Measurements from ENCODE around the gene FHL2.

FHL2 gene

GRCh38 chr2:105431367-105432043 lies 32.7 kb upstream of the FHL2 start (continued):
- no peak for TF ChIP-seq TSHZ2 (CRISPR knock-in tag; IDR thresholded peaks at IDR 0.05)
- no peak for TF ChIP-seq ZFP30 (CRISPR knock-in tag; IDR thresholded peaks at IDR 0.05)
- TF ChIP-seq SNAI2 (CRISPR knock-in tag; IDR thresholded peaks at IDR 0.05), result no peak
- no peak for TF ChIP-seq ISL1 (CRISPR knock-in tag; IDR thresholded peaks at IDR 0.05)
- no peak for TF ChIP-seq CREB5 (CRISPR knock-in tag; IDR thresholded peaks at IDR 0.05; ENCODE audit: low read depth)
- TF ChIP-seq BACH2 (CRISPR knock-in tag; IDR thresholded peaks at IDR 0.05; ENCODE audit: borderline replicate concordance), result no peak
- TF ChIP-seq ZNF8 (CRISPR knock-in tag; IDR thresholded peaks at IDR 0.05), result no peak
- TF ChIP-seq RARB (CRISPR knock-in tag; IDR thresholded peaks at IDR 0.05), result no peak
- no peak for TF ChIP-seq ZNF565 (CRISPR knock-in tag; conservative IDR thresholded peaks at IDR 0.05; ENCODE audit: low read depth)
- no peak for TF ChIP-seq ZFP3 (CRISPR knock-in tag; IDR thresholded peaks at IDR 0.05)
- TF ChIP-seq PPARA (CRISPR knock-in tag; IDR thresholded peaks at IDR 0.05; ENCODE audit: borderline replicate concordance), result no peak
- TF ChIP-seq TOX (CRISPR knock-in tag; IDR thresholded peaks at IDR 0.05; ENCODE audit: borderline replicate concordance), result no peak

- TF ChIP-seq SNAI2 (CRISPR knock-in tag; IDR thresholded peaks at IDR 0.05) (no peak), RARB (CRISPR knock-in tag; IDR thresholded peaks at IDR 0.05) (no peak), BACH2 (CRISPR knock-in tag; IDR thresholded peaks at IDR 0.05; ENCODE audit: borderline replicate concordance) (no peak), OSR1 (CRISPR knock-in tag; IDR thresholded peaks at IDR 0.05) (no peak), ESRRG (CRISPR knock-in tag; IDR thresholded peaks at IDR 0.05) (no peak), ZC3H10 (CRISPR knock-in tag; IDR thresholded peaks at IDR 0.05) (no peak), ZNF8 (CRISPR knock-in tag; IDR thresholded peaks at IDR 0.05) (no peak), CREB5 (CRISPR knock-in tag; IDR thresholded peaks at IDR 0.05; ENCODE audit: low read depth) (no peak), ZNF70 (CRISPR knock-in tag; IDR thresholded peaks at IDR 0.05) (no peak), TOX (CRISPR knock-in tag; IDR thresholded peaks at IDR 0.05; ENCODE audit: borderline replicate concordance) (no peak), CSDC2 (CRISPR knock-in tag; IDR thresholded peaks at IDR 0.05) (no peak), PATZ1 (CRISPR knock-in tag; IDR thresholded peaks at IDR 0.05; ENCODE audit: borderline replicate concordance) (no peak), GLIS3 (CRISPR knock-in tag; IDR thresholded peaks at IDR 0.05) (no peak), TSHZ2 (CRISPR knock-in tag; IDR thresholded peaks at IDR 0.05) (no peak), TCF4 (CRISPR knock-in tag; IDR thresholded peaks at IDR 0.05; ENCODE audit: borderline replicate concordance) (no peak), CSRNP3 (CRISPR knock-in tag; IDR thresholded peaks at IDR 0.05) (no peak), PPARA (CRISPR knock-in tag; IDR thresholded peaks at IDR 0.05; ENCODE audit: borderline replicate concordance) (no peak), ARNTL (CRISPR knock-in tag; IDR thresholded peaks at IDR 0.05; ENCODE audit: borderline replicate concordance, low read depth) (no peak), ISL1 (CRISPR knock-in tag; IDR thresholded peaks at IDR 0.05) (no peak)
Measured at GRCh38 chr2:105428387-105429018, 29.7 kb upstream of the FHL2 start.

More at GRCh38 chr2:105428387-105429018, 29.7 kb upstream of the FHL2 start:
- no peak for ATAC-seq
